HG02870 (cell line): Measurements from ENCODE around the gene UBQLN4.
A peak's percentile ranks its signal among the peaks of the same experiment; 100 is the strongest.

Experiments used
- ATAC-seq: cut with Tn5 transposase; IDR thresholded peaks from one replicate; pipeline ENCODE4 v1.9.1; 2021; ENCODE audit warnings: mild to moderate bottlenecking, moderate library complexity; ENCODE audit not compliant: unreplicated experiment

The UBQLN4 gene

GRCh38 chr1:156020293-156021092, 33.1 kb downstream of the UBQLN4 start, which contains the start of gene SSR2:
Gene SSR2 (minus strand): TSS chr1:156020951. CDS start chr1:156020167, 784 bp downstream.
- ATAC-seq, result peak; percentile 97

GRCh38 chr1:156019946-156020292, 33.7 kb downstream of the UBQLN4 start:
- no peak for ATAC-seq

GRCh38 chr1:156014829-156015228, 38.8 kb downstream of the UBQLN4 start:
- no peak for ATAC-seq

- ATAC-seq, result no peak
Measured at GRCh38 chr1:156012051-156012817, 41.4 kb downstream of the UBQLN4 start.

- no peak for ATAC-seq
Measured at GRCh38 chr1:156009404-156009803, 44.2 kb downstream of the UBQLN4 start.

GRCh38 chr1:156006666-156007376, 46.8 kb downstream of the UBQLN4 start:
- no peak for ATAC-seq

GRCh38 chr1:156004843-156005584, 48.6 kb downstream of the UBQLN4 start:
- ATAC-seq, result no peak

- no peak for ATAC-seq
Measured at GRCh38 chr1:156003923-156004188, 49.7 kb downstream of the UBQLN4 start.

GRCh38 chr1:156002188-156002911, 51.2 kb downstream of the UBQLN4 start:
- no peak for ATAC-seq

- no peak for ATAC-seq
Measured at GRCh38 chr1:156001662-156002171, 51.9 kb downstream of the UBQLN4 start.

- no peak for ATAC-seq
Measured at GRCh38 chr1:156001021-156001661, 52.5 kb downstream of the UBQLN4 start.

GRCh38 chr1:155999964-156000363, 53.6 kb downstream of the UBQLN4 start:
- no peak for ATAC-seq

- ATAC-seq, result no peak
Measured at GRCh38 chr1:155996166-155996565, 57.4 kb downstream of the UBQLN4 start.

GRCh38 chr1:155993595-155993994, 60.0 kb downstream of the UBQLN4 start:
- no peak for ATAC-seq

- no peak for ATAC-seq
Measured at GRCh38 chr1:155990005-155990739, 63.4 kb downstream of the UBQLN4 start.

GRCh38 chr1:155989242-155990004, 64.2 kb downstream of the UBQLN4 start:
- peak; percentile 53 for ATAC-seq
